ENCODE measurements around the gene SCUBE1.

SCUBE1 gene

DNA sequence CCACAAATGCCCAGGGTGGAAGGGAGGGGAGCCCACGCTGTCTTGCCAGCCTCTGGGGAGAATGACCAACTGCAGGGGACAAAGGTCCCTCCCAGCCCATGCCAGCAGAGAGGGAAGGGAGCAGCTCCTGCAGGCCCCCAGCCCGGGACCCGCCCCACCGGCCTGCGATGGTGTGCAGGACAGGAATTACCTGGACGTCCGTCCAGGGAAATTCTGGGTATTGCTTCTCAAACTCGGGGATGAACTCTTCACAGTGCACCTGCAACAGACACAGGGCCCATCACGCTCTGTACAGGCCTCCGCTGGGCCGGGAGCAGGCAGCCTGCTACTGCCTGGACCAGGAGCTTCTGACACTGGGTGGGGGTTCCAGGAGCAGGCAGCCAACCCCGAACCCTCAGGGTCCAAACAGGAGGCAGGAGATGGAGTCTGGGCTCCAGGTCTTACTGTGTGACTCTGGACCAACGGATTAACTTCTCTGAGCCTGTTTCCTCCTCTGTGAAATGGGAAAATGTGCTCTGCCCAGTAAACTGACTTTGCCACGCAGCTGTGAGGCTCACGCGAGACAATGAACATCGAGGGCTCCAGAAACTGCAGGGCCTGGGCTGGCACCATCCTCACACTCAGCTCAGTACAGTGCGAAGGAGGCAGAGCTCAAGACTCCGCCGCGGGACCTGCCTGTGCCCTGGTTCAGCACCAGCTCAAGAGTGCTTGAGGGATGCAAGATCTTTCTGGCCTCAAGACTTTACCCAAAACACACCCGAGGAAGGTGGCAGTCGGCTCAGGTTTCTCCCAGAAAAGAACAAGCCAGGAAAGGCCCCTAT is 173.7 kb downstream of the SCUBE1 start:
- DNase-seq, result no peak

DNA sequence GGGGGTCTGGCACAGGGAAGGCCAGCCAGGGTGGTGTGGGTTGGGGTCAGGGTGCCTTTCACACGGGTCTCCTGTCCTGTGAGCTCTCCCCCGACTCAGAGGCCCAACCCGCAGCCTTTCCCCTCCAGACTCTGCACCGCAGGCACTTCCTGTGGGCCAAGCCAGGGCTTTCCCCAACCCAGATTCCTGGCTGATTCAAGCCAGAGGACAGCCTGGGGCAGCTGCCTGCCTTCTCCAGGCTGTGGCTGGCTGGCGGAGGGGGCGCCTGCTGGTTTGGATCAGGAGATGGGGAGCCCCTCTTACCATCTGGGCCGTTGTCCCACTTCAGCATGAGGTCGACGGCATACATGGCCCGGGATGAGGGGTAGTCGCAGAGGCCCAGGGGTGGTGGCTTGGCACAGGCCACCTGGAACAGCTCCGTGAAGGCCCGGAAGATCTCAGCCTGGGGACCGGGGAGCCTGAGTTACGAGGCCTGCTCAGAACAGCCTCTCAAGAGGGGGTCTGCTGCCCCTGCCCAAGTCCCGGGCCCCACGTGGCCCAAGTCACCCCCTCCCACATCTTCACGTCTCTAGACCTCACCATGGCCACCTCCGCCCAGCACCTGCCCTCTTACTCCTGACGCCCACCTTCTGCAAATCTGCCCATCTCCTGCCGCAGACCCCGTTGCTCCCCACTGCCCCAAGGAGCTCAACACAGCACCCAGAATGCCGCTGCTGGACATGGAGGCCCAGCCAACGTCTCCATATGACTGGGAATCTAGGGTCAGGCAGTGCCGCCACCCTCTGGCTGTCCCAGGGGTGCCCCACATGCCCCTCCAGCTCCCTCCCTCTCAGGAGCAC is 174.5 kb downstream of the SCUBE1 start:
- DNase-seq, result no peak

GRCh38 chr22:43167001-43167589 is 176.1 kb downstream of the SCUBE1 start:
- no peak for DNase-seq

DNA sequence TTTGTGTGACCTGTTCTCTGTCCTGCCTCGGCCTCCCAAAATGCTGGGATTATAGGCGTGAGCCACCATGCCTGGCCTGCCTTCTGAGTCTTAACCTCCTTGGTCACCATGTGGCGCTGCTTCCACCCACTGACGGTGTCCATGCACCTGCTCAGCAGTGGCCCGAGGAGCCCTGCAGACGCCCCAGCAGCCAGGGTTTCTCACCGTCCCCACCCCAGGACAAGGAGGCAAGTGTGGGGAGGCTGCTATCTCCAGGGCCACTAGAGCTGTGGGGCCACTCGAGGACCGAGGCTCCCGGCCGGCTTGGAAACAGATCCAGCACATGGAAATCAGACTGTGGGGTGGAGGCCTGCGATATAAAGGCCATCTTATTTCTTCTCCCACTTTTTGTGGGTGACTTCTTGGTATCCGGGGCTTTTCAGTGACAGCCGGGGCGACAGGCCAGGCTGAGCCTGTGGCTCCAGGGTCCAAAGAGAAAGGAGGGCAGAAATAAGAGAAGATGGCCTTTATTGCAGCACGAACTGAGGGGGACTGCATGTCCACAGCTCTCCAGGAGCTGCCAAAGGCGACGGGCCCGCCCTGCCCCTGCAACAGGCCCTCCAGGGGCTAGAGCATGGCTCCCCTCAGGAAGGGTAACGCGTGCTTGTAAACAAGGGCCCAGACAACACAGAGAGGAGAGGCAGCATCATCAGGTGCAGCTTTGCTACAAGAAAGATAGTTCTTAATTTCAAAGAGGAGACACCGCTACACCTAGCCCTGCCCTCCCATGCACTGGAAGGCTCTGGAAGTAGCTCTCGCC is 176.8 kb downstream of the SCUBE1 start:
- no peak for DNase-seq

DNA sequence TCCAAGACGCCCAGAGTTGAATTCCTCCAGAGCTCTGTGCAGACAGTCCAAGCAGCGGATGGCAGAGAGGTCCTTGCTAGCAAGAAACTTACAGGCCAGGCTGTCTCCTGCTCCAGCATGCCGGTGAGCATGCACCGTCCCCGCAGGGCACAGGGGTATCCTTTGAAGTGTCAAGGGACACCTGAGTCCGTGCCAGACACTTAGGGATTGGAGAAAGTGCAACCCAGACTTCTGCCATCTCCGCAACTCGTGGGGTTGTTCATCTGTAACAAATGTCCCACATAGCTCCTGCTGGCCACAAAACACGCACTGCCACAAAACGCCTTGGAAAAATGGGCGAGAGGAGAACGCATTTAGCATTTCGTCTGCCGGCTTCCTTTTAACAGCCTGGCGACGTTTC is 178.5 kb downstream of the SCUBE1 start:
- no peak for DNase-seq

GRCh38 chr22:43163241-43163795 is 179.9 kb downstream of the SCUBE1 start:
- DNase-seq, result no peak

DNA sequence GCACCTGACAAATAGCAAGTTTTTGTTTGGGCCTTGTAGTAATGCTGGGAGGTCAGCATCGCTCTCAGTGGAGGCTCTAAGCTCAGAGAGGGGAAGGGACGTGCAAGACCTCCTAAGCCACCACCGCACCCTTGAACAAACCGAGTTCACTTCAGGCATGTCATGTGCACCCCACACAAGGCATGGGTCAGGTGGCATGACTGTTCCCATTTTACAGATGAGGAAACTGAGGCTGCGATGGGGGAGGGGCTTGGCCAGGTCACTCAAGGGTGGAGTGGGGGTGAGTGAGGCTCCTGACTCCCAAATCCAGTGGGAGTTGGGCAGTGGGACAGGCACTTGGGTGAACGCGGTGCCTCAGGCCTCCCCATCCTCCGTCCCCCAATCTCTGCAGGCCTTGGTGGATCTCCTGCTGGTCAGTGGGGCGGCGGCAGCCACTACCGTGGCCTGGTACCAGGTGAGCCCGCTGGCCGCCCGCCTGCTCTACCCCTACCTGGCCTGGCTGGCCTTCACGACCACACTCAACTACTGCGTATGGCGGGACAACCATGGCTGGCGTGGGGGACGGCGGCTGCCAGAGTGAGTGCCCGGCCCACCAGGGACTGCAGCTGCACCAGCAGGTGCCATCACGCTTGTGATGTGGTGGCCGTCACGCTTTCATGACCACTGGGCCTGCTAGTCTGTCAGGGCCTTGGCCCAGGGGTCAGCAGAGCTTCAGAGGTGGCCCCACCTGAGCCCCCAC is 180.6 kb downstream of the SCUBE1 start:
- DNase-seq, result no peak

DNA sequence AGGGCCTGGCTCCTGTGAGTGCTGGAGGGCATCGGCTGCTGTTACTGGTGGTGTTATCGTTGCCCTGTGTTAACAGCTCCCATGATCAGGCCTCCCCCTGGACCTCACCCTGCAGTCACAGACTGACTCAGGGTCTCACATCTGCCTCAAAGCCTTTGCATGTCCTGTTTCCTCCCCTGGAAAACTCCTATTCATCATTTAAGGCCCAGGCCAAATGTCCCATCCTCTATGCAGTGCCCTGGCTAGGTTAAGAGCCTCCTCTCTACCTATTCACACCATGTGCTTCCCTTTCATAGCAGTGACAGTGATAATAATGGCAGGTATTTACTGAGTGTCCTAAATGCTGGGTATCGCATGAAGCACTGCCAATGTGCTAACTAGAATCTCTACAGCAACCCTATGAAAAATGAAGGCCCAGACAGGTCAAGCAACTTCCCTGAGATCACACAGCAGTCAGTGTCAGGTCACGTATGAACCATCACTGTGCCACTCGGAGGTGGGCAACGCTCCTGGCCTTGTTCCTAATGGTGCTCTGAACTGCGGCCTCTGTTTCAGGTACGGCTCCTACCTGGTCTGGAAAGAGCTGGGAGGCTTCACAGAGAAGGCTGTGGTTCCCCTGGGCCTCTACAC is 182.6 kb downstream of the SCUBE1 start:
- no peak for DNase-seq

GRCh38 chr22:43159484-43160178 is 183.5 kb downstream of the SCUBE1 start:
- no peak for DNase-seq

GRCh38 chr22:43158778-43159483 is 184.2 kb downstream of the SCUBE1 start:
- DNase-seq, result no peak

- no peak for DNase-seq
Measured at GRCh38 chr22:43157874-43158546, 185.2 kb downstream of the SCUBE1 start.

- DNase-seq, result no peak
Measured at GRCh38 chr22:43156413-43156812, 186.8 kb downstream of the SCUBE1 start.

DNA sequence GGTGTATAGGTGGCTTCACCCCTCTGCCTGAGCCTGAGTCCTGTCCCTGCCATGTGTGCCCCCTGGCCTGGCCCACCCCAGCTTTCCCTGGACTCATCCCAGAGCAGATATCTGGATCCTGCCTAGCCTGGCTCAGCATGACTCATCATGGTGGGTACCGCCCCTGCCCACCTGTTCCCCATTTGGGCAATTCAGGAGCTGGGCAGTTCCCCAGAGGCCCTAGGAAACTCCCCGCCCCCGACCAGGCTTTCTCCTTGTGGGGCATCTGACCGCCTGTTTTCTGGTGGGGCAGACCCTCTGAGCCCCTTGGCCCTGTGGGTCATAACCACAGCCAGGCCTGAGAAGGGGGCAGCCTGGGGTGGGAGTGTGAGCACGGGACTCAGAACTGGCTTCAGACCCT is 187.4 kb downstream of the SCUBE1 start:
- no peak for DNase-seq

GRCh38 chr22:43154887-43155536 is 188.2 kb downstream of the SCUBE1 start:
- no peak for DNase-seq

DNA sequence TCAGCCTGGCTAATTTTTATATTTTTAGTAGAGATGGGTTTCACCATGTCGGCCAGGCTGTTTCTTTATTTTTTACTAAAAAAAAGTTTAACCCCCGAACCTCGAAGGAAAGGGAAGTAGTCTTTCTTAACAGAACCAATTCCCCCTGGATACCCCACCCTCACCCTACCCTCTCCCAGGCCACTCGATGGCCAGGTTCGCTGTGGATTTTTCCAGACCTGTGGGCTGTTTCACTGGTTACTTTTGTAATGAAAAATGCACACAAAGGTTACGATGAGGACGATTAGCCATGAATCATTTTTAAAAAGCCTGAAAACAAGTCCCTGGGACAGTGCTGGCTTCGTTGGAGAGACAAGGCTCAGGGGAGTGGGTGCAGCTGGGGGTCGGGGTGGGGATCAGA is 189.3 kb downstream of the SCUBE1 start:
- no peak for DNase-seq

- peak; percentile 59 for DNase-seq
Measured at GRCh38 chr22:43152357-43153071, 190.7 kb downstream of the SCUBE1 start.

DNA sequence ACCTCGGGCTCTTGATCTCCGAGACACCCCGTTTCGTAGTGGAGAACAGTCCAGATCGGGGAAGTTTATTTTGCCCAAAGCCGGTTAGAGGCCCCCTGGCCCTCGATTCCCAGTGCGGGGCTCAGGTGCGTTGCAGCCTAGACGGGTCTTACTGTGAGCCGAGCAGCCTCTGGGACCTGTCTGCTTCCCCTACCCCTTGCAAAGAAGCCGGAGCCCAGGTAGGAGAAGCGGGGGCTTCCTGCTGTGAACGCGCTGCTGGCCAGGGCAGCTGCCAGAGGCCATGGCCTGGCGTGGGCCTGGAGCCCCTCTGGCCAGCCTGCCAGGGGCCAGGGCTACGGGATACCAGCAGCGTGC is 191.2 kb downstream of the SCUBE1 start:
- DNase-seq, result no peak

Data from stimulated activated CD4-positive, alpha-beta T cell treated with anti-CD3 and anti-CD28 coated beads, Interleukin-1b, Interleukin-23, amount 100 ng/mL, for 48 hours (primary cell).